OCI-LY3 (cell line): ENCODE results near the gene BRME1.
A peak's percentile ranks its signal among the peaks of the same experiment; 100 is the strongest.

ENCODE experiments used
- H2AFZ ChIP-seq: fragments of 200-600, 300-600 bp; shearing (Covaris generic); 2 replicates; pipeline ENCODE4 v1.6.0; 2014; ENCODE audit warnings: antibody characterized with exemption, low read depth, low read length
- H3K27ac ChIP-seq: fragments of 200-600, 300-600 bp; sonication (generic); 2 replicates; pipeline ENCODE4 v1.5.1; 2014; ENCODE audit warnings: mild to moderate bottlenecking, low read length, moderate library complexity, mixed read lengths
- H3K27me3 ChIP-seq: fragments of 200-600, 300-600 bp; sonication (generic); 2 replicates; pipeline ENCODE4 v1.6.1; 2014; ENCODE audit warnings: low read depth, low read length, mixed read lengths
- H3K36me3 ChIP-seq: fragments of 200-600, 300-600 bp; sonication (generic); replicated peaks from 2 replicates; pipeline ENCODE3; 2014; ENCODE audit warnings: low read depth, low read length, mixed read lengths
- H3K4me1 ChIP-seq: fragments of 300-600, 200-600 bp; sonication (generic); 2 replicates; pipeline ENCODE4 v1.6.1; 2014; ENCODE audit warnings: low read length, mixed read lengths
- H3K4me2 ChIP-seq: fragments of 200-600, 300-600 bp; sonication (generic); 2 replicates; pipeline ENCODE4 v1.6.1; 2014; ENCODE audit warnings: low read length, mixed read lengths
- H3K4me3 ChIP-seq: fragments of 300-600, 200-600 bp; sonication (generic); 2 replicates; pipeline ENCODE4 v1.5.1; 2014; ENCODE audit warnings: antibody characterized with exemption, mild to moderate bottlenecking, low read length, moderate library complexity
- H3K79me2 ChIP-seq: fragments of 300-600, 200-600 bp; shearing (Covaris generic); 2 replicates; pipeline ENCODE4 v1.6.1; 2014; ENCODE audit warnings: mild to moderate bottlenecking, low read length, mixed read lengths
- H3K9ac ChIP-seq: fragments of 300-600, 200-600 bp; shearing (Covaris generic); 2 replicates; pipeline ENCODE4 v1.6.0; 2014; ENCODE audit warnings: mild to moderate bottlenecking, low read length, moderate library complexity
- H3K9me3 ChIP-seq: fragments of 200-600, 300-600 bp; shearing (Covaris generic); 2 replicates; pipeline ENCODE4 v1.6.1; 2014; ENCODE audit warnings: low read length, mixed read lengths; ENCODE audit not compliant: insufficient read depth
- H4K20me1 ChIP-seq: fragments of 200-600, 300-600 bp; sonication (generic); 2 replicates; pipeline ENCODE4 v1.6.1; 2016; ENCODE audit warnings: low read length, mixed read lengths; ENCODE audit not compliant: insufficient read depth
- EZH2phosphoT487 ChIP-seq: fragments of 200-600 bp; shearing (Covaris generic); IDR thresholded peaks from 2 replicates; pipeline ENCODE4 v1.6.1; 2018; ENCODE audit warnings: antibody characterized with exemption, mixed run types, low read depth
- TF ChIP-seq, protein P1 (sequence below): fragments of 200-600, 300-600 bp; sonication (generic); IDR thresholded peaks from 2 replicates; pipeline ENCODE4 v1.5.1; 2014; ENCODE audit warnings: antibody characterized with exemption, low read length, low read depth

BRME1 gene

DNA sequence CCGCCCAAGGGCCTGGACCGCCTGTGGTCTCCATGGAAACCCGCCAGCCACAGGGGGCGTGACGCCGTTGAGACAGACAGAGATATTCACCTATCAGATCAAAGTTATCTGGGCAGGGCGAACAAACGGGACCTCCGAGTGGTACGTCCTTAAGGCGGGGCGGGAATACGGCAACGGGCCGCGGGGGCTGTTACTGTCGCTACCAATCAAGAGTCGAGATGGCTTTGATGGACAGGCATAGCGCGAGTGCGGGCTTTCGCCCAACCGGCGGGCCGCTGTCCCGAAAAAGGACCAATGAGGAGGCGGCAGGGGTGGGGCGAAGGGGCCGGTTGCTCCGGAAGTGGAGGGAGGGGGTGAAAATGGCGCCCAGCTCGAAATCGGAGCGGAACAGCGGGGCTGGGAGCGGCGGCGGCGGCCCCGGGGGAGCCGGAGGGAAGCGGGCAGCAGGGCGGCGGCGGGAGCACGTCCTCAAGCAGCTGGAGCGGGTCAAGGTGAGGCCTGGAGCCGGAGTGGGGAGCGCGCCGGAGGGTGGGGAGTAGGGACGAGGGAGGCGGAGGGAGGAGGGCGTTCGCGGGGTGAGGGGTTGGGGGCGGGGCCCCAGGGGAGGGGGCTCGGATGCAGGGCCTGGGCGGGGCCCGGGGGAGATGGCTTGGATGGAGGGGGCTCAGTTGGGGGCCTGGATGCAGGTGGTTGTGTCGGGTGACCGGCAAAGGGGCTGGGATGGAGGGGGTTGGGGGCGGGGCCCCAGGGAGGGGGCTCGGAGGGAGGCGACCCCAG is 46.4 kb upstream of the BRME1 start, which contains the start of gene DCAF15:
Gene DCAF15, plus strand, starts transcription at position 356 of the 777 bp plus-strand sequence. Its CDS starts 4 bp downstream, at position 360.
- no peaks in the 10 kb centered on the region for H3K9me3 ChIP-seq

DNA sequence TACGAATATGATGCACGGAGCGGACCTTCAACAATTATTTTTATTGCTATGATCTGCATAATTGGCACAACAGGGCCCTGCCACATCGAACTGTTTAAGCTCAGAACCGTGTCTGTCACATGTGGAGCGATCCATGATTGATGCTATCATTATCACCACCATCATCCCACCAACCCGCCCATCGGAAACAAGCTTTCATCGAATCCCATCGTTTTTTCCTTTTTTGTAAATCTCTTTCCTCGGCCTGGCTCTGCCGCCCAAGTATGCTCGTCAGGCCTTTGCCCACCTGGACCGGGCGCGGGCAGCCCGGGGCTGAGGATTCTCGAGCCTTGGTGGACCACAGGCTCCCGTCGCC is 45.9 kb upstream of the BRME1 start:
- Histone ChIP-seq H3K36me3 (peaks cover 17% of the 10 kb centered on the region), H3K4me2 (peak overlapping the region; percentile 73), H4K20me1 (peaks cover 10% of the 10 kb centered on the region), H3K79me2 (peaks cover 17% of the 10 kb centered on the region), H3K9me3 (no peaks in the 10 kb centered on the region), H3K4me3 (peak overlapping the region; percentile 83), H3K27ac (no peak overlapping the region), H2AFZ (peak overlapping the region; percentile 96), H3K9ac (peak overlapping the region; percentile 21; the same call in 1 of the 2 replicates), H3K4me1 (peaks cover 12% of the 10 kb centered on the region), H3K27me3 (no peaks in the 10 kb centered on the region)
- TF ChIP-seq, protein P1, sequence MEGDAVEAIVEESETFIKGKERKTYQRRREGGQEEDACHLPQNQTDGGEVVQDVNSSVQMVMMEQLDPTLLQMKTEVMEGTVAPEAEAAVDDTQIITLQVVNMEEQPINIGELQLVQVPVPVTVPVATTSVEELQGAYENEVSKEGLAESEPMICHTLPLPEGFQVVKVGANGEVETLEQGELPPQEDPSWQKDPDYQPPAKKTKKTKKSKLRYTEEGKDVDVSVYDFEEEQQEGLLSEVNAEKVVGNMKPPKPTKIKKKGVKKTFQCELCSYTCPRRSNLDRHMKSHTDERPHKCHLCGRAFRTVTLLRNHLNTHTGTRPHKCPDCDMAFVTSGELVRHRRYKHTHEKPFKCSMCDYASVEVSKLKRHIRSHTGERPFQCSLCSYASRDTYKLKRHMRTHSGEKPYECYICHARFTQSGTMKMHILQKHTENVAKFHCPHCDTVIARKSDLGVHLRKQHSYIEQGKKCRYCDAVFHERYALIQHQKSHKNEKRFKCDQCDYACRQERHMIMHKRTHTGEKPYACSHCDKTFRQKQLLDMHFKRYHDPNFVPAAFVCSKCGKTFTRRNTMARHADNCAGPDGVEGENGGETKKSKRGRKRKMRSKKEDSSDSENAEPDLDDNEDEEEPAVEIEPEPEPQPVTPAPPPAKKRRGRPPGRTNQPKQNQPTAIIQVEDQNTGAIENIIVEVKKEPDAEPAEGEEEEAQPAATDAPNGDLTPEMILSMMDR: no peak
- TF ChIP-seq EZH2phosphoT487: no peak

More for the DNA sequence above, 46.4 kb upstream of the BRME1 start, which contains the start of gene DCAF15:
- peak within 1 kb of the TSS; percentile 96 for H2AFZ ChIP-seq
- H3K9ac ChIP-seq: peak within 1 kb of the TSS; percentile 82
- peaks cover 12% of the 10 kb centered on the region for H3K4me1 ChIP-seq
- TF ChIP-seq, protein P1: no peak
- TF ChIP-seq EZH2phosphoT487: no peak
- H3K4me3 ChIP-seq: peak within 1 kb of the TSS; percentile 94
- H4K20me1 ChIP-seq: peaks cover 10% of the 10 kb centered on the region
- H3K4me2 ChIP-seq: peak within 1 kb of the TSS; percentile 95
- peak within 1 kb of the TSS; percentile 56 for H3K27ac ChIP-seq
- H3K36me3 ChIP-seq: peaks cover 22% of the 10 kb centered on the region
- peaks cover 17% of the 10 kb centered on the region for H3K79me2 ChIP-seq
- no peaks in the 10 kb centered on the region for H3K27me3 ChIP-seq

DNA sequence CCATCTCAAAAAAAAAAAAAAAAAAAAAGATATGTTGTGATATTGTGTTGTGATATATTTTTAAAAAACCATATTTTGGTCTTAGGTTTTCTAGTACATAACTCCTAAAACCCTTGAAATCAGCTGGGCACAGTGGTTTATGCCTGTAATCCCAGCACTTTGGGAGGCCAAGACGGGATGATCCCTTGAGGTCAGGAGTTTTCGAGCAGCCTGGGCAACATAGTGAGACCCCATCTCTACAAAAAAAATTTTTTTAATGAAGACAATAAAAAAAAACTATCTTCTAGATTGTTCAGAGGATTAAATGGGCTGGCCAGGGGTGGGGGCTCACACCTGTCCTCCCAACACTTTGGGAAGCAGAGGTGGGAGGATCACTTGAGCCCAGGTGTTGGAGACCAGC is 45.1 kb upstream of the BRME1 start:
- Histone ChIP-seq H3K27ac (no peak overlapping the region), H3K4me2 (no peak overlapping the region), H3K9ac (no peak overlapping the region), H3K36me3 (peaks cover 11% of the 10 kb centered on the region), H3K9me3 (no peaks in the 10 kb centered on the region), H2AFZ (no peak overlapping the region), H3K4me1 (peaks cover 12% of the 10 kb centered on the region), H3K79me2 (peaks cover 17% of the 10 kb centered on the region), H4K20me1 (peaks cover 10% of the 10 kb centered on the region), H3K27me3 (no peaks in the 10 kb centered on the region), H3K4me3 (no peak overlapping the region)
- TF ChIP-seq, protein P1: no peak
- no peak for TF ChIP-seq EZH2phosphoT487

DNA sequence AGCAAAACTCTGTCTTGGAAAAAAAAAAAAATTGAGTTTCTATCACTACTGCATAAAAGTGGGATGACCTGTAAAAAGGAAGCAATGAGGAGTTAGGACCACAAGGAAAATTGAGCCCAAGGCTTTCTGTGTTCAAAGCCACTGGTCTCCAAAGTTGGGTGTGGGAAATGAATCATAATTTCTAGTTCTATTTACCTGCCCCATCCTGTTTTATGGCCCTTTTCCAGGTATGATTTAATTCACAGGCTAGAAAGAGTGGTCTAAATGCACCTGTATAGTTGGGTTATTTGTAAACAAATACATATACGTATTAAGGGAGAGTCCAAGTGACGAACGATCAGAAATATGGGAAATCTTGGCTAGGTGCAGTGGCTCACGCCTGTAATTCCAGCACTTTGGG is 40.5 kb upstream of the BRME1 start:
- no peaks in the 10 kb centered on the region for H3K79me2 ChIP-seq

More for the DNA sequence above, 40.5 kb upstream of the BRME1 start:
- Histone ChIP-seq H3K4me3 (no peak overlapping the region), H3K27me3 (no peaks in the 10 kb centered on the region), H3K4me2 (no peak overlapping the region), H3K36me3 (no peaks in the 10 kb centered on the region), H3K4me1 (no peaks in the 10 kb centered on the region), H4K20me1 (no peaks in the 10 kb centered on the region), H3K9ac (no peak overlapping the region), H3K27ac (no peak overlapping the region), H2AFZ (no peak overlapping the region), H3K9me3 (no peaks in the 10 kb centered on the region)
- no peak for TF ChIP-seq EZH2phosphoT487
- TF ChIP-seq, protein P1: no peak
